Liver (tissue), 9 donors: ENCODE results near the gene DLL1. TPM values are rescaled to one million over a fixed set of nuclear protein-coding genes. Genes with fewer than 3 reads are reported as not detected.

Experiments used
- DNase-seq: peaks from one replicate; pipeline ENCODE4 v3.0.0-alpha.2; 2017; ENCODE audit warnings: low spot score
- H3K27ac ChIP-seq, 2 donors: one replicate each; pipeline ENCODE4 v1.7.0; 2013; ENCODE audit warnings: inconsistent platforms in 2 of 2, low read length in 2 of 2, control low read depth in 1 of 2, low read depth in 1 of 2, mild to moderate bottlenecking in 1 of 2
- H3K27me3 ChIP-seq, 4 donors: one replicate each; pipeline versions ENCODE4 v1.6.1 to v1.7.0; 2013; ENCODE audit warnings: low read length in 3 of 4, inconsistent platforms in 1 of 4, mild to moderate bottlenecking in 1 of 4, moderate library complexity in 1 of 4; ENCODE audit not compliant: control insufficient read depth in 4 of 4, insufficient read depth in 4 of 4
- H3K36me3 ChIP-seq, 4 donors: one replicate each; pipeline versions ENCODE4 v1.6.1 to v1.7.0; 2013; ENCODE audit warnings: low read length in 3 of 4, mild to moderate bottlenecking in 3 of 4, low read depth in 1 of 4, moderate library complexity in 1 of 4; ENCODE audit not compliant: control insufficient read depth in 4 of 4, insufficient read depth in 3 of 4
- H3K4me1 ChIP-seq, 4 donors: one replicate each; pipeline versions ENCODE4 v1.6.1 to v1.7.0; 2013; ENCODE audit warnings: low read length in 3 of 4, mild to moderate bottlenecking in 3 of 4, moderate library complexity in 1 of 4; ENCODE audit not compliant: control insufficient read depth in 4 of 4, insufficient read depth in 4 of 4
- H3K4me3 ChIP-seq, 3 donors: one replicate each; pipeline versions ENCODE4 v1.6.1 to v1.7.0; 2013; ENCODE audit warnings: low read length in 3 of 3, control low read depth in 1 of 3, low read depth in 1 of 3, mild to moderate bottlenecking in 1 of 3
- H3K9ac ChIP-seq, 2 donors: one replicate each; pipeline ENCODE4 v1.7.0; 2013; ENCODE audit warnings: low read length in 2 of 2, mild to moderate bottlenecking in 2 of 2, moderate library complexity in 2 of 2, control low read depth in 1 of 2, low read depth in 1 of 2
- H3K9me3 ChIP-seq, 4 donors: one replicate each; pipeline versions ENCODE4 v1.6.1 to v1.7.0; 2013; ENCODE audit warnings: low read length in 3 of 4; ENCODE audit not compliant: control insufficient read depth in 4 of 4
- ATF3 ChIP-seq: IDR thresholded peaks from 2 replicates; pipeline ENCODE4 v1.6.1; 2016; ENCODE audit warnings: antibody characterized with exemption
- CTCF ChIP-seq: fragments of 150-350 bp; IDR thresholded peaks from 2 replicates; pipeline ENCODE4 v1.5.1; 2017; ENCODE audit warnings: improper control_type of control experiment, low read depth, low read length; ENCODE audit not compliant: missing input control
- FOXA1 ChIP-seq: IDR thresholded peaks from 2 replicates; pipeline ENCODE4 v1.6.1; 2016; ENCODE audit warnings: antibody characterized with exemption
- FOXA2 ChIP-seq: IDR thresholded peaks from 2 replicates; pipeline ENCODE4 v1.6.1; 2016; ENCODE audit warnings: antibody characterized with exemption
- GABPA ChIP-seq, 2 donors: IDR thresholded peaks in 1 of 2; conservative IDR thresholded peaks in 1 of 2; 2 replicates each; pipeline ENCODE4 v1.6.1; 2016; ENCODE audit warnings: antibody characterized with exemption in 2 of 2, mild to moderate bottlenecking in 1 of 2, moderate library complexity in 1 of 2
- HNF4A ChIP-seq, 2 donors: conservative IDR thresholded peaks; 2 replicates each; pipeline ENCODE4 v1.6.1; 2016; ENCODE audit warnings: antibody characterized with exemption in 2 of 2, mild to moderate bottlenecking in 2 of 2
- HNF4G ChIP-seq: IDR thresholded peaks from 2 replicates; pipeline ENCODE4 v1.6.1; 2016; ENCODE audit warnings: antibody characterized with exemption
- JUND ChIP-seq, 2 donors: IDR thresholded peaks; 2 replicates each; pipeline ENCODE4 v1.6.1; 2016; ENCODE audit warnings: antibody characterized with exemption in 2 of 2
- NR2F2 ChIP-seq: IDR thresholded peaks from 2 replicates; pipeline ENCODE4 v1.6.1; 2016; ENCODE audit warnings: antibody characterized with exemption
- RAD21 ChIP-seq, 2 donors: IDR thresholded peaks; 2 replicates each; pipeline ENCODE4 v1.6.1; 2016; ENCODE audit warnings: antibody characterized with exemption in 2 of 2, mild to moderate bottlenecking in 2 of 2
- REST ChIP-seq: IDR thresholded peaks from 2 replicates; pipeline ENCODE4 v1.6.1; 2016; ENCODE audit warnings: antibody characterized with exemption, mild to moderate bottlenecking
- RXRA ChIP-seq, 2 donors: IDR thresholded peaks; 2 replicates each; pipeline ENCODE4 v1.6.1; 2017 to 2018; ENCODE audit warnings: antibody characterized with exemption in 2 of 2, mild to moderate bottlenecking in 1 of 2
- SP1 ChIP-seq: IDR thresholded peaks from 2 replicates; pipeline ENCODE4 v1.6.1; 2018; ENCODE audit warnings: antibody characterized with exemption, mild to moderate bottlenecking
- TAF1 ChIP-seq: conservative IDR thresholded peaks from 2 replicates; pipeline ENCODE4 v1.6.1; 2016; ENCODE audit warnings: antibody characterized with exemption, mild to moderate bottlenecking
- YY1 ChIP-seq: IDR thresholded peaks from 2 replicates; pipeline ENCODE4 v1.6.1; 2016; ENCODE audit warnings: antibody characterized with exemption, mild to moderate bottlenecking
- WGBS: extraction: QIAGEN DNeasy Blood & Tissue Kit; methylation state at CpG from one replicate; pipeline ENCODE4 v1.1.7; 2013; 5-methylcytosine and 5-hydroxymethylcytosine counted together
- polyA plus RNA-seq, 2 donors: library from polyadenylated mRNA; stranded (reverse) in 1 of 2; unstranded in 1 of 2; fragments of 200-250 nt in 1 of 2; fragments of >200 nt in 1 of 2; fragmentation: Nextera tagmentation in 1 of 2; extraction: Ambion mirVana in 1 of 2; gene quantifications; one replicate each; pipeline versions ENCODE4 v1.2.1 to v1.2.3, GENCODE V29; 2013 to 2015
- total RNA-seq, 2 donors: library from RNA; depleted of rRNA; stranded (reverse); fragments of >200 nt; gene quantifications; one replicate each; pipeline ENCODE4 v1.2.3, GENCODE V29; 2014
- TF ChIP-seq, protein P1 (sequence below): IDR thresholded peaks from 2 replicates; pipeline ENCODE4 v1.6.1; 2016; ENCODE audit warnings: antibody characterized with exemption
- TF ChIP-seq, protein P2 (sequence below): IDR thresholded peaks from 2 replicates; pipeline ENCODE4 v1.6.1; 2016; ENCODE audit warnings: antibody characterized with exemption
- donor health status: healthy.
- donor health status: healthy.
- donor health status: healthy.
- donor health status: healthy.
- donor health status: healthy.

The DLL1 gene
- total and polyA plus RNA-seq, 4 donors, result 1.0 to 2.3 (median 1.7) TPM

DNA sequence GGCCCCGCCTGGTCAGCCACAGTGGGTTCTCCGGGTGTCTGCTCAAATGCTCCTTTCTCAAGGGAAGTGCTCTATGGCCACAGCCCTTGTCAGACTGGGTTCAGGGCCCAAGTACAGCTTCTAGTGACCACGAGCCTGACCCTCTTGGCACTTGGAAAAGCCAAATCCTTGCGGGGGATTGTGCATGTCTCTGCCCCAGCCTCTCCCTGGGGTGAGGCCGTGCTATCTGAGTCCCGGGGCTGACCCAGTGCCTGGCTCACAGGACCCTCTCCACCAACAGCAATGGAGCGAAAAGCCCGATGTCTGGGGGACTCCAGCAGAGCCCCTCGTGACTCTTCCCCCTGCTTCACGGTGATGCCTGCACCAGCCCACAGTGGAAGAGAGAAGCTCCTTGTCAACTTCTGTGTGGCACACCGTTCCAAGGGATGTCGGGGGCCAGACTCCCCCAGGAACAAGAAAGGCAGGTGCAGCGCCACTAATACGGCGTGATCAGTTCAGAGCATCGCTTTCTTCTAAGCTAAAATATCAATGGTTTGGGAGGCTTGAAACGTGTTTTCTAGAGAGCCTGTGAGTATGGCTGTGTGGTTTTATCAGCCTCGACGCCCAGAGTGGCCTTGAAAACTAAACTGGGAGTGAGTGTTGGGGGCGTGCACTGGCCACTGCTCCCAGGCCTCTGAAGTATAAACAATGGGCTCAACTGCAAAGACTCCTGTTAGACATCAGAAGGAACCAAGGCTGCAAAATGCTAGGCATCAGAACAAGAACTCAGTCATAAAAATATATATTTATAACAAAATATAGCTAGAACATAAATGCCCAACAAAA is 51.9 kb downstream of the DLL1 start:
- no peaks in the 10 kb centered on the region for H3K36me3 ChIP-seq
- whole genome bisulfite sequencing, result 81% methylated on average over 20 of the region's 20 CpGs

GRCh38 chr6:170237999-170238740 is 52.7 kb downstream of the DLL1 start:
- 87% methylated on average over 19 of the region's 19 CpGs for WGBS
- no peak for TF ChIP-seq HNF4G
- no peak for TF ChIP-seq YY1
- no peak for TF ChIP-seq FOXA2

More for the DNA sequence above, 51.9 kb downstream of the DLL1 start:
- no peak overlapping the region for H3K4me3 ChIP-seq
- TF ChIP-seq YY1 (no peak), SP1 (no peak), HNF4A (conservative IDR thresholded peaks at IDR 0.05) (no peak), HNF4G (no peak), FOXA1 (no peak)
- TF ChIP-seq, protein P1, sequence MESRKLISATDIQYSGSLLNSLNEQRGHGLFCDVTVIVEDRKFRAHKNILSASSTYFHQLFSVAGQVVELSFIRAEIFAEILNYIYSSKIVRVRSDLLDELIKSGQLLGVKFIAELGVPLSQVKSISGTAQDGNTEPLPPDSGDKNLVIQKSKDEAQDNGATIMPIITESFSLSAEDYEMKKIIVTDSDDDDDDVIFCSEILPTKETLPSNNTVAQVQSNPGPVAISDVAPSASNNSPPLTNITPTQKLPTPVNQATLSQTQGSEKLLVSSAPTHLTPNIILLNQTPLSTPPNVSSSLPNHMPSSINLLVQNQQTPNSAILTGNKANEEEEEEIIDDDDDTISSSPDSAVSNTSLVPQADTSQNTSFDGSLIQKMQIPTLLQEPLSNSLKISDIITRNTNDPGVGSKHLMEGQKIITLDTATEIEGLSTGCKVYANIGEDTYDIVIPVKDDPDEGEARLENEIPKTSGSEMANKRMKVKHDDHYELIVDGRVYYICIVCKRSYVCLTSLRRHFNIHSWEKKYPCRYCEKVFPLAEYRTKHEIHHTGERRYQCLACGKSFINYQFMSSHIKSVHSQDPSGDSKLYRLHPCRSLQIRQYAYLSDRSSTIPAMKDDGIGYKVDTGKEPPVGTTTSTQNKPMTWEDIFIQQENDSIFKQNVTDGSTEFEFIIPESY, result no peak
- no peaks in the 10 kb centered on the region for H3K4me1 ChIP-seq
- H3K27ac ChIP-seq, result no peak overlapping the region
- no peak overlapping the region for H3K9ac ChIP-seq
- no peaks in the 10 kb centered on the region for H3K9me3 ChIP-seq
- DNase-seq, result no peak
- H3K27me3 ChIP-seq, result peaks cover 0 to 8% (median 0%) of the 10 kb centered on the region in 4 donors

DNA sequence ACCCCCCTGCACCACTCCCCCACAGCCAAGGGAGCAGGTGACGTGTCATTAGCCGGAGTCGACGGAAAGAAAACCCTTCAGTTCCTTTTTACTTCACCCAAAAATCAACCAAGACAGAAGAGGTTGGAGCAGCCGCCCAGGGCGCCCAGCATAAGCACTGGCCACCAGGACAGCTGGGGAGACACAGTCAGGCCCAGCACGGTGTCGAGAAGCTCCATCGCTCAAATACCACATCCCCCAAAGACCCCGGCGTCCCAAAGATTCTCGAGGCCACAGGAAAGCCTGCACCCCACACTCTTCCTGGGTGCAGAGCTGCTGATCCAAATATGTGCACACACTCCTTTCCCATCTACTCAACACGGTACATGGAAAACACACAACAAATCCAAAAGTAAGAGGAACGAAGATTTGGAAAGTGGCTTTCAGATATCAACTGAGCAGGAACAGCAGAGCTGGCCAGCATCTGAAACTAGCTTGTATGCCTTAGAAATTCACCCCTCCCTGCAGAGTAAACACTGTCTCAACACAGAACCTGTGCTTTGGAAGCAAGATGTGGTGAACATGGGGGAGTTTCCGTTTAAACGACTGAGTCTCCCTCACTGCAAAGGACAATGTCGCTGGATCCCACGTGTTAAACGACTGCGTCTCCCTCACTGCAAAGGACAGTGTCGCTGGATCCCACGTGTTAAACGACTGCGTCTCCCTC is 54.6 kb downstream of the DLL1 start:
- Histone ChIP-seq H3K27me3 (peaks cover 0 to 8% (median 0%) of the 10 kb centered on the region in 4 donors), H3K4me3 (no peak overlapping the region), H3K27ac (no peak overlapping the region), H3K9ac (no peak overlapping the region), H3K9me3 (no peaks in the 10 kb centered on the region), H3K4me1 (no peaks in the 10 kb centered on the region), H3K36me3 (no peaks in the 10 kb centered on the region)
- 81% methylated on average over 24 of the region's 24 CpGs for WGBS
- no peak for DNase-seq
- TF ChIP-seq, protein P2, sequence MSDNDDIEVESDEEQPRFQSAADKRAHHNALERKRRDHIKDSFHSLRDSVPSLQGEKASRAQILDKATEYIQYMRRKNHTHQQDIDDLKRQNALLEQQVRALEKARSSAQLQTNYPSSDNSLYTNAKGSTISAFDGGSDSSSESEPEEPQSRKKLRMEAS, result no peak
- TF ChIP-seq HNF4A (conservative IDR thresholded peaks at IDR 0.05) (no peak), TAF1 (no peak), HNF4G (no peak), FOXA1 (no peak), CTCF (no peak), ATF3 (no peak), SP1 (no peak), YY1 (no peak), RXRA (IDR thresholded peaks at IDR 0.05) (no peak), JUND (IDR thresholded peaks at IDR 0.05) (no peak), RAD21 (IDR thresholded peaks at IDR 0.05) (no peak), REST (no peak), FOXA2 (no peak), NR2F2 (no peak), GABPA (IDR thresholded peaks at IDR 0.05 in 1 of 2, conservative IDR thresholded peaks at IDR 0.05 in 1 of 2) (no peak)

More at GRCh38 chr6:170237999-170238740, 52.7 kb downstream of the DLL1 start:
- Histone ChIP-seq H3K4me1 (no peaks in the 10 kb centered on the region), H3K9me3 (no peaks in the 10 kb centered on the region), H3K27ac (no peak overlapping the region), H3K36me3 (no peaks in the 10 kb centered on the region), H3K9ac (no peak overlapping the region), H3K27me3 (peaks cover 0 to 8% (median 0%) of the 10 kb centered on the region in 4 donors), H3K4me3 (no peak overlapping the region)
- DNase-seq, result no peak
